SHP77 (cell line): ENCODE results near the gene PTBP1.

Source experiments
- DNase-seq, 2 experiments: peaks; one replicate each; lab custom pipeline; 2025; lab: John Stamatoyannopoulos, UW

Gene PTBP1

GRCh38 chr19:772730-773436, 24.4 kb upstream of the PTBP1 start:
- DNase-seq = no peak

DNA sequence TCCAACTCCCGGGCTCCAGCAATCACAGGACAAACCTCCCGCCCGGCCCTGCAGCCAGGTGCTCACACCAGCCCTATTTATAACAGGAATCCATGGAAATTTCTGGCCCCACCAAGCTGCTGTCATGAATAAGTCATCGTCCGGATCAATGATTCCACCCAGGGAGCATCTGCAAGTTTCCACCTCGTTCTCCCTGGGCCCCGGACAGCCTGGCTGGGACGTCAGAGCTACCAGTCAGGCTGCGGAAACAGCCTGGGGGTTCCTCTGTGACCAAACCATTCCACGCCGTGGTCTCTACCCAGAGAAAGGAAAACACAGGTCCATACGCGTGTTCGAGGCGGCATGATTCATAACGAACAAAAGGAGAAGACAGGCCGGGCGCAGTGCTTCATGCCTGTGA, 20.7 kb upstream of the PTBP1 start:
- DNase-seq = no peak

DNA sequence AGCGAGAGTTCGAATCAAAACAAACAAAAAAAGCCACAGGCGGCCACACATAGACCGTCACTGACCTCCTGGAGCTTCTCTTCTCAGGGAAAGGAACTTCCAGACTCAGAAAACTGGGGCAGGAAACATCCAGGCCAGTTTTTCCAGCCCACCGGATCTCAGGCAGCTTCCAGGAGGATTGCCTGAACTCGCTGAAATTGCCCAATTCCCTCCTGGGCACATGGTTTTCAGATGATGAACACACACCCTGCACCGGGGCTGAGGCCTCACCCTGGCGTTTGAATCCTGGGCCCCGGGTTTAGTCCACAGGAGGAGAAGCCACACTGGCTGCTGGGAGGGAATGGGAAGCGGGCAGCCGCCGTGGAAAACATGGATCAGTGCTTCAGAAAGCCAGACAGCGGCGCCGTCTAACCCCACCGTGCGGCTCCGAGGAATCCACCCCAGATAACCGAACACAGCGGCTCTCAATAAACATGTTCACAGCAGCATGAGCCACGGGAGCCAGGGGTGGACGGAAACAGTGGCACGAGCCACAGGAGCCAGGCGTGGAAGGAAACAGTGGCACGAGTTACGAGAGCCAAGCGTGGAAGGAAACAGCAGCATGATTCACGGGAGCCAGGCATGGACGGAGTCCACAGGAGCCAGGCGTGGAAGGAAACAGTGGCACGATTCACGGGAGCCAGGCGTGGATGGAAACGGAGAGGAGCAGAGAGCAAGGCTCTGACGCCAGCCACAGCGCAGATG, 18.2 kb upstream of the PTBP1 start:
- DNase-seq = no peak

DNA sequence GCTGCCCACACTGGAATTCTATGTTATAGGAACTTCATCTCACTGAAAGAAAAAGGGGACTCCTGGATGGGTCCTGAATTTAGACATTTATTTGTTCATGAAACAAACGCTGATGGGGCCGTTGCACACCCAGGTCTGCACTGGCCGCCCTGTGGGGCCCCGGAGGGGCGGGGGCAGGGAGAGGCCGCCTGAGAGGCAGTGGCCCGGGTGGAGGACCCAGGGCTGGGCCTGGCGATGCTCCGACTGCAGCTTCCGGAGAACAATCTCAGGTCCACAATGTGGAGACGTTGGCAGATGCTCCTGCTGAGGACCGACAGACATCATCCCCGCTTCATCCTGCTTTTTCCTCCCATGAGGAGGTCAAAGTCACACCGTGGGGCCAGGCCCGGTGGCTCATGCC, 16.3 kb upstream of the PTBP1 start:
- no peak for DNase-seq

GRCh38 chr19:781800-782184, 15.5 kb upstream of the PTBP1 start:
- DNase-seq = no peak

GRCh38 chr19:782185-782877, 14.9 kb upstream of the PTBP1 start:
- DNase-seq = no peak

GRCh38 chr19:782878-783668, 14.2 kb upstream of the PTBP1 start:
- no peak for DNase-seq

GRCh38 chr19:784541-784940, 12.7 kb upstream of the PTBP1 start:
- no peak for DNase-seq

GRCh38 chr19:787536-787935, 9.7 kb upstream of the PTBP1 start:
- DNase-seq = no peak

DNA sequence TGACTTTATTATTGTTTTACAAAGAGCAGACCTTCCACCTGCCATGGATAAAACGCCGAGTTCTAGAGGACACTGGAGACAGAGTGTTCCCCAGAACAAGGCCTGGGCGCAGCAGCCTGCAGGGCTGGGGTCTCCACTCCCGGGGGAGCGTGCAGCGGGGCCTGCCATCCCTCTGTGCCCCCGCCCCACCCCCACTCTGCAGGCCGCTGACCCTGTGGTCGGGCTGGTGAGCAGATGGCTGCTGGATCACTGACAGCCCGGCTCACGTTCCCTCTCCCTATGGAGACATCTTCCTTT, 8.6 kb upstream of the PTBP1 start:
- DNase-seq = no peak

- no peak for DNase-seq
Observed at GRCh38 chr19:788983-789700, 8.1 kb upstream of the PTBP1 start.

DNA sequence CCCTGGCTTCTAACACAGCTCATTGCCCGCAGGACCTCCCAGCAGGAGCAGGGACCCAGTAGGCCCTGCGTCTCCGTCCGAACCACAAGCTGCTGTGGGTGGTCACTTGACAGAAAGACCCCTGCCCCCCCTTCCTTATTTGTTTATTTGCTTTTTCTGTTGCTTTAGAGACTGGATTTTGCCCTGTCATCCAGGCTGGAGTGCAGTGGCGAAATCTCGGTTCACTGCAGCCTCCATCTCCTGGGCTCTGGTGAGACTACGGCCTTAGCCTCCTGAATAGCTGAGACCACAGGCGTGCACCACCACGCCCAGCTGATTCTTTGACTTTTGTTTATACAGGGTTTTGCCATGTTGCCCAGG, 7.6 kb upstream of the PTBP1 start:
- no peak for DNase-seq

DNA sequence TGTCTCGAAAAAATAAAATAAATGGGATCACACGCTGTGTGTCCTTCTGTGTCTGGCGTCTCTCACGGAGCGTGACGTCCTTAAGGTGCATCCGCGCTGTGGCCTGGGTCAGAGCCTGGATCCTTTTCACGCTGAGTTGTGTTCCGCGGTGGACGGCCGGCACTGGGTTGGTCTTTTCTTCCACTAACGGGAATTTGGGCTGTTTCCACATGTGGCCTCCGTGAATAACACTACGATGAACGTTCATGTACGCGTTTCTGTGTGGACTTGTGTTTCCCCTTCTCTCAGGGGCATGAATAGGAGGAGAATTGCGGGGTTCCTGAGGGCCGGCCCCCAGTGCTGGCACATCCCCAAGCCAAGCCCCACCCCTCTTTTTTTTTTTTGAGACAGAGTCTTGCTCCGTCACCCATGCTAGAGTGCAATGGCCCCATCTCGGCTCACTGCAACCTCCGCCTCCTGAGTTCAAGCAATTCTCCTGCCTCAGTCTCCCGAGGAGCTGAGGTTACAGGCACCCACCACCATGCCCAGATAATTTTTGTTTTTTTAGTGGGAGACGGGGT, 6.2 kb upstream of the PTBP1 start:
- no peak for DNase-seq

DNA sequence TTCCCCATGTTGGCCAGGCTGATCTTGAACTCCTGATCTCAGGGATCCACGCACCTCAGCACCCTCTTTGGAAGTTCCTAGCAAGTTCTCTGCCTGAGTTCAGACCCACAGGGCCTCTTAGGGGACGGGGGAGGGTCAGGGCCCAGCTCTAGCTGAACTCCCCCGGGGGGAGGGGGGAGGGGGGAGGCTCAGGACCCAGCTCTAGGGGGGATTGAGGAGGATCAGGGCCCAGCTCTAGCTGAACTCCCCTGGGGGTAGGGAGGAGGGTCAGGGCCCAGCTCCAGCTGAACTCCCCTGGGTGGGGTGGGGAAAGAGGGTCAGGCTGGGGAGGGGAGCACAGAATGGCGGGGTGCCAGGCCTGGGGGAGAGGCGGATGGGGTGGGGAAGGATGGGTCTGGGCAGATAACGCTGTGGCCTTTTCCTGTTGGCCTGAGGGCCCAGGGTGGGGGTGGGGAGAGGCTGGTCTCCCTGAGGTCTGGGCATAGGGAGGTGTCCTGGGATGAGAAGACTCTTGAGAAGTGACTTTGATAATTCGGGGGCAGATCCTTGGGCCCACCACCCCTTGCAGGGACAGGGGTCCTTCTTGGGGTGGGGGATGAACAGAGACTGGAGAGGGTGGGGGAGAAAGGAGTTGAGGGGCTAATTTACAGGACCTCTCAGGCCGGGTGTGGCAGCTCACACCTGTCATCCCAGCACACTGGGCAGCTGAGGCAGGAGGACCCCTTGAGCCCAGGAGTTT, 5.5 kb upstream of the PTBP1 start:
- no peak for DNase-seq

DNA sequence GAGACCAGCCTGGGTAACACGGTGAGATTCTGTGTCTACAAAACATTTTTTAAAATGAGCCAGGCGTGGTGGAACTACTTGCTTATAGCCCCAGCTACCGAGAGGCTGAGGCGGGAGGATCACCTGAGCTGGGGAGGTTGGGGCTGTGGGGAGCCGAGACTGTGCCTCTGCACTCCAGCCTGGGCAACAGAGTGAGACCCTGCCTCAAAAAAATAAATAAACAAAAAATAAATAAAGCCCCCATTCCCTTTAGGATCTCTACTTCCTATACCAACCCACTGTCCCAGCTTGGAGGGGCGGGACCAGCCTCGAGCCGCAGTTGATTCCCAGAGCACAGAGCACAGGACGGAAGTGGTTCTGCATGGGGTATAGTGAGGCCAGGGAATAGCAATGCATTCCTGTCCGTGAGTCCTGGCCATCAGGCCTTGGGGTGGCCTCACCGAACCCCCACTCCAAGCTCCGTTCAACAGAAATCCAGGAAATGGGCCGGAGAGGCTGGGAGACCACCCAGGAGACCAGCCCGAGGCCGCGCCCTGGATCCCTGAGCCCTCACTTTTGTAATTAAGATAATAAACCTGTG, 4.9 kb upstream of the PTBP1 start:
- DNase-seq = no peak

GRCh38 chr19:793806-794205, 3.4 kb upstream of the PTBP1 start:
- DNase-seq = no peak

- no peak for DNase-seq
Observed at GRCh38 chr19:795073-795611, 2.1 kb upstream of the PTBP1 start.

DNA sequence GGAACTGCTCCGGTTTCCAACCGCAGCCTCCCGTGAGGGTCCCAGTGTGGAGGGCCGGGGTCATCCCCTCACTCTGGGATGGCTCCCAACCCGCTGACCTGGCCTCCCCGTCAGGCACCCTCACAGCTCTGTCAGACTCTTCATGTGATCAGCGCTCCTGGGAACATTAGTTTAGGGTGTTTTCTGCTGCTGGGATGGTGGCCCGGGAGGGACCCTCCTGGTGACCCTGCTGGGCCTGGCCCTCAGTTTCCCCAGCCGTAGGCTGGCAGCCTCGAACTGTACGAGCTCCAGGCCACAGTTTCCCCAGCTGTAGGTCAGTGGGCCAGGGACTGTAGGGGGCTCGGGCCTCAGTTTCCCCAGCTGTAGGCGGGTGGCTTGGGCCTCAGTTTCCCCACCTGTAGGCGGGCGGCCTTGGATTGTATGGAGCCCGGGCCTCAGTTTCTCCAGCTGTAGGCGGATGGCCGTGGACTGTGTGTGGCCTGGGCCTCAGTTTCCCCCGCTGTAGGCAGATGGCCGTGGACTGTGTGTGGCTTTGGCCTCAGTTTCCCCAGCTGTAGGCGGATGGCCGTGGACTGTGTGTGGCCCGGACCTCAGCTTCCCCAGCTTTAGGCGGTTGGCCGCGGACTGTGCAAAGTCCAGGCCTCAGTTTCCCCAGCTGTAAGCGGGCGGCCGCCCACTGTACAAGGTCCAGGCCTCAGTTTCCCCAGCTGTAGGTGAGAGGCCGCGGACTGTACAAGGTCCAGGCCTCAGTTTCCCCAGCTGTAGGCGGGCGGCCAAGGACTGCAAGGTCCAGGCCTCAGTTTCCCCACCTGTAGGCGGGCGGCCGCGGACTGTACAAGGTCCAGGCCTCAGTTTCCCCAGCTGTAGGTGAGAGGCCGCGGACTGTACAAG, 1.3 kb upstream of the PTBP1 start:
- no peak for DNase-seq
